Measurements from ENCODE around the gene MMP19. TPM values are rescaled to one million over a fixed set of nuclear protein-coding genes. Genes with fewer than 3 reads are reported as not detected.
"Not testable (repeated sequence)": the region's sequence is repeated elsewhere in the genome, so short reads cannot be mapped to it uniquely, and the experiment has no call there.

Gene MMP19
- total and polyA plus RNA-seq, 10 donors = 7.9 to 100 (median 55.8) TPM

DNA sequence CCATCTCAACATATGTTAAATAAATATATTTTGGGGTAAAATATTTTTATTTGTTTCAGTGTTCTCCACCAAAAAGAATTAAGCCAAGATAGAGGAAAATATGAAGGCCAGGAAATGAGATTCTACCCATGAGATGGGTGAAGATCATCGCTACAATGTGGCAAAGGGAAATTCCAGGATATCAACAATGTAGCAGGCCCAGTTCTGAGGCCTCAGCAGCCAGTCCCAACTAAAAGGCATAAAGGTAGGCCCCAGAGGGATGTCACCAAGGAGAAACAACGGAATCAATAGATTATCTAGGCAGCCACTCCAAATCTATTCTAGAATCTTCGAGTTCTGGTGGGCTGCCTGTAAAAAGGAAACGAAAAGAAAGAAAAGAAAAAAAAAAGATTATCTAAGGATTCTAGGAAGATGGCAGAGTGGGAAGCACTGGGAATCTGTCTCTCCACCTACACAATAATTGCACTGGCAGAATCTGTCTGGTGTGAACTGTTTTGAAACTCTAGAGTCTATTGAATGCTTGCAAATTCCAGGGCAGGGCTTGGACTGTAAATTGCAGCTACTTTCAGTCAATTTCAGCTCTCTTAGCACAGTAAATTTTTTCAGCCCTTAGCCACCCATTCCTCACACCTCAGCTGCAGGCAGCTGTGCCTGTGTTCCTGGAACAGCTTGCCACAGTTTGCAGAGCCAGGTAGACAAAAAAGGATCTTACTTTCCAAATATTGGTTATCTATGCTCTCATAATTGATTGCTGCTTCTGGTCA is 33.1 kb upstream of the MMP19 start:
- intact Hi-C loops (cut with DNase I; ENCODE audit: low total_unique reads) = no loop called here
- 82 to 91% (median 87%) methylated on average over 4 of the region's 4 CpGs for WGBS, 5 donors
- H3K4me1 ChIP-seq = no peaks in the 10 kb centered on the region
- DNase-seq = no peak
- no peak overlapping the region for H3K27ac ChIP-seq
- no peaks in the 10 kb centered on the region for H3K27me3 ChIP-seq (replicated peaks in 1 of 7)
- no peaks in the 10 kb centered on the region for H3K36me3 ChIP-seq
- TF ChIP-seq, protein P1, sequence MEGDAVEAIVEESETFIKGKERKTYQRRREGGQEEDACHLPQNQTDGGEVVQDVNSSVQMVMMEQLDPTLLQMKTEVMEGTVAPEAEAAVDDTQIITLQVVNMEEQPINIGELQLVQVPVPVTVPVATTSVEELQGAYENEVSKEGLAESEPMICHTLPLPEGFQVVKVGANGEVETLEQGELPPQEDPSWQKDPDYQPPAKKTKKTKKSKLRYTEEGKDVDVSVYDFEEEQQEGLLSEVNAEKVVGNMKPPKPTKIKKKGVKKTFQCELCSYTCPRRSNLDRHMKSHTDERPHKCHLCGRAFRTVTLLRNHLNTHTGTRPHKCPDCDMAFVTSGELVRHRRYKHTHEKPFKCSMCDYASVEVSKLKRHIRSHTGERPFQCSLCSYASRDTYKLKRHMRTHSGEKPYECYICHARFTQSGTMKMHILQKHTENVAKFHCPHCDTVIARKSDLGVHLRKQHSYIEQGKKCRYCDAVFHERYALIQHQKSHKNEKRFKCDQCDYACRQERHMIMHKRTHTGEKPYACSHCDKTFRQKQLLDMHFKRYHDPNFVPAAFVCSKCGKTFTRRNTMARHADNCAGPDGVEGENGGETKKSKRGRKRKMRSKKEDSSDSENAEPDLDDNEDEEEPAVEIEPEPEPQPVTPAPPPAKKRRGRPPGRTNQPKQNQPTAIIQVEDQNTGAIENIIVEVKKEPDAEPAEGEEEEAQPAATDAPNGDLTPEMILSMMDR (IDR thresholded peaks at IDR 0.05 in 8 of 11, conservative IDR thresholded peaks at IDR 0.05 in 3 of 11) = no peak
- no peak for TF ChIP-seq POLR2A (IDR thresholded peaks at IDR 0.05)
- no peak for TF ChIP-seq POLR2AphosphoS5 (IDR thresholded peaks at IDR 0.05)
- H3K9me3 ChIP-seq = peaks cover 0 to 18% (median 15%) of the 10 kb centered on the region in 8 donors
- H3K4me3 ChIP-seq = no peak overlapping the region

DNA sequence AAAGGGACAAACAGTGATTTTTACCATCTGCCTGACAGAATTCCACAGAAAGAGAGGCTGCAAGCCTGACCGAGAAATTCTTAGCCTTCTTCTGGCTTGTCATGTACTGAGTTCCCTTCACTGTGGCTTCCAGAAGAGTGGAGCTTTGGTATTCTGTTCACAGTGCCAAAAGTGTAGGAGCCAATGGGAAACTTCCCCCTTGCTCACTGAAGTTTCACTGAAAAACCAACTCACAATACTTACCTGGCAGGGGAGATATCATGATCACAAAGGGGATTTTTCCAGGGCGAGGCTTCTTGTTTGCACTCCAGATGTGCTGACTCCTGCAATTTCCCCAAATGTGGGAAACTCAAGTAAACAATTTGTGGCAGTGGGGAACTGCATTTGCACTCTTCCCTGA is 31.7 kb upstream of the MMP19 start:
- Histone ChIP-seq H3K4me1 (no peaks in the 10 kb centered on the region), H3K9me3 (peaks cover 0 to 18% (median 15%) of the 10 kb centered on the region in 8 donors), H3K27ac (peak overlapping the region in 1 of 8 donors; percentile 26), H3K36me3 (no peaks in the 10 kb centered on the region), H3K27me3 (replicated peaks in 1 of 7) (no peaks in the 10 kb centered on the region), H3K4me3 (no peak overlapping the region)
- intact Hi-C loops (cut with DNase I; ENCODE audit: low total_unique reads) = no loop called here
- TF ChIP-seq POLR2A (IDR thresholded peaks at IDR 0.05) (no peak), POLR2AphosphoS5 (IDR thresholded peaks at IDR 0.05) (no peak)
- TF ChIP-seq, protein P1 (IDR thresholded peaks at IDR 0.05 in 8 of 11, conservative IDR thresholded peaks at IDR 0.05 in 3 of 11) = no peak
- DNase-seq = no peak
- 57 to 79% (median 74%) methylated on average over 2 of the region's 2 CpGs for WGBS, 5 donors

DNA sequence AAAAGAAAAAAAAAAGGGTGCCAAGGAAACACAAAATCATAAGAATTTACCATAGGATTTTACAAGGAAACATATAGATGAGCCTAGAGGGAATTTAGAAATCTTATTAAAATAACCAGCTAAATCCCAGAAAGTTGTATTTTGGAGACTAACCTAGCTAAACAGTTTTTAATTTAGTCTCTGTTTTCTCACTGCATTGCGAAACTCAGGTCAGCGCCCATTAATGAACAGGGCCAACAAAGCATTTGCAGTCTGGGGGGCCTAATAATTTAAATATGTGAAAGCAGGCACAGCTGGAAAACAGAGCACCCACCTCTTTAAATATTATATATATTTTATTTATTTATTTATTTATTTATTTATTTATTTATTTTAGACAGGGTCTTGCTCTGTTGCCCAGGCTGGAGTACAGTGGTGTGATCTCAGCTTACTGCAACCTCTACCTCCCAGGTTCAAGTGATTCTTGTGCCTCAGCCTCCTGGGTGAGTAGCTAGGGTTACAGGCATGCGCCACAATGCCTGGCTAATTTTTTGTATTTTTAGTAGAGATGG is 23.8 kb upstream of the MMP19 start:
- H3K27ac ChIP-seq; H3K4me1 ChIP-seq; H3K27me3 ChIP-seq (replicated peaks in 1 of 7); H3K4me3 ChIP-seq; intact Hi-C loops (cut with DNase I; ENCODE audit: low total_unique reads); DNase-seq; H3K36me3 ChIP-seq: not testable (repeated sequence)
- WGBS, 5 donors = 83 to 98% (median 98%) methylated on average over 3 of the region's 3 CpGs
- peaks cover 4 to 24% (median 19%) of the 10 kb centered on the region in 8 donors for H3K9me3 ChIP-seq

DNA sequence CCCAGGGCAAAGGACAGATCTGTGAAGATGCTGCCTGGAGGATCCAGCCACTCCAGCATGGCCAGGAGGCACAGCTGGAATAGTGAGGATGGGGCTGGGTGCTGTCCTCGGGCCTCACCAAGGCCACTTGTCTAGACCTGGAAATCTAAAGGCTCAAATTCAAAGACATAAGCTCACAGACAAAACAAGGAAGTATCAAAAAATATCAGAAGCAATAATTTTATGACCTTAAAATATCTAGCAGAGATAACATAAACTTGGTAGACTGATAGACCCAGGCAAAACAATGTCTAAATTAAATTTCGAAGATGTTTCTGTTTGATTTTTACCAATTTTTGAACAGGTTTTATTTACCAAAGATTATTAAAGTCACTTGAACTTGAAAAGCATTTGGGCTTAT is 22.6 kb upstream of the MMP19 start:
- Histone ChIP-seq H3K36me3 (no peaks in the 10 kb centered on the region), H3K9me3 (peaks cover 4 to 24% (median 19%) of the 10 kb centered on the region in 8 donors), H3K4me3 (no peak overlapping the region), H3K27me3 (replicated peaks in 1 of 7) (no peaks in the 10 kb centered on the region), H3K4me1 (no peaks in the 10 kb centered on the region), H3K27ac (no peak overlapping the region)
- intact Hi-C loops (cut with DNase I; ENCODE audit: low total_unique reads) = no loop called here
- WGBS, 5 donors = 88 to 94% (median 92%) methylated on average over 2 of the region's 2 CpGs
- TF ChIP-seq POLR2A (IDR thresholded peaks at IDR 0.05) = no peak
- TF ChIP-seq, protein P1 (IDR thresholded peaks at IDR 0.05 in 8 of 11, conservative IDR thresholded peaks at IDR 0.05 in 3 of 11) = no peak
- no peak for TF ChIP-seq POLR2AphosphoS5 (IDR thresholded peaks at IDR 0.05)
- DNase-seq = no peak

DNA sequence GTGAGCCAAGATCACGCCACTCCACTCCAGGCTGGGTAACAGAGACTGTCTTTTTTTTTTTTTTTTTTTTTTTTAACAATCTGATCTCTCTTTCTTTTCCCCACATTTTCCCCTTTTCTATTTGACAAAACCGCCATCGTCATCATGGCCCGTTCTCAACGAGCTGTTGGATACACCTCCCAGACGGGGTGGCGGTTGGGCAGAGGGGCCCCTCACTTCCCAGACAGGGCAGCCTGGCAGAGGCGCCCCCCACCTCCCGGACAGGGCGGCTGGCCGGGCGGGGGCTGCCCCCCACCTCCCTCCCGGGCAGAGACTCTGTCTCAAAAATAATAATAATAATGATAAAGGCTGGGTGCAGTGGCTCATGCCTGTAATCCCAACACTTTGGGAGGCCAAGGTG is 20.2 kb upstream of the MMP19 start:
- intact Hi-C loops (cut with DNase I; ENCODE audit: low total_unique reads); DNase-seq; H3K27me3 ChIP-seq (replicated peaks in 1 of 7); H3K4me3 ChIP-seq; H3K4me1 ChIP-seq; H3K27ac ChIP-seq; H3K36me3 ChIP-seq: not testable (repeated sequence)
- H3K9me3 ChIP-seq = peaks cover 4 to 24% (median 19%) of the 10 kb centered on the region in 8 donors
- WGBS, 5 donors = 89 to 98% (median 96%) methylated on average over 13 of the region's 13 CpGs

Measured in spleen (tissue), 11 donors.